HFFc6 (cell line): ENCODE measurements around the gene ANKRD18B. TPM values are rescaled to one million over a fixed set of nuclear protein-coding genes. Genes with fewer than 3 reads are reported as not detected.
A peak's percentile ranks its signal among the peaks of the same experiment; 100 is the strongest.
"Not testable (repeated sequence)": the region's sequence is repeated elsewhere in the genome, so short reads cannot be mapped to it uniquely, and the experiment has no call there.

Source experiments
- DNase-seq: peaks from one replicate; pipeline ENCODE4 v3.0.0-alpha.2; 2018
- H3K27ac Mint-ChIP-seq: 2 replicates; pipeline ENCODE4 v1.8.0; 2020; ENCODE audit warnings: mild to moderate bottlenecking, mixed read lengths
- H3K27me3 Mint-ChIP-seq: 2 replicates; pipeline ENCODE4 v1.8.0; 2021; ENCODE audit warnings: mild to moderate bottlenecking, moderate library complexity, mixed read lengths; ENCODE audit not compliant: insufficient read depth
- H3K36me3 Mint-ChIP-seq: 2 replicates; pipeline ENCODE4 v1.8.0; 2021; ENCODE audit warnings: low read depth, mixed read lengths
- H3K4me1 Mint-ChIP-seq: 2 replicates; pipeline ENCODE4 v1.8.0; 2020; ENCODE audit warnings: low read depth, mixed read lengths
- H3K4me3 Mint-ChIP-seq: 2 replicates; pipeline ENCODE4 v1.8.0; 2020; ENCODE audit warnings: mild to moderate bottlenecking, moderate library complexity, mixed read lengths
- H3K9me3 Mint-ChIP-seq: 2 replicates; pipeline ENCODE4 v1.8.0; 2020; ENCODE audit warnings: mild to moderate bottlenecking, mixed read lengths
- total RNA-seq, 6 experiments: library from RNA; stranded (reverse); fragmentation: NEBNext Ultra II Directional; extraction: Animal tissue kit (Norgen Biotek cat#: 25700); gene quantifications; 2 replicates in 1 of 6; 3 replicates in 5 of 6; pipeline ENCODE4 v1.2.3, GENCODE V29; 2021
- TF ChIP-seq, protein P1 (sequence below): fragments of 200-600 bp; sonication (generic); IDR thresholded peaks from 2 replicates; pipeline ENCODE4 v1.5.0; 2021; ENCODE audit warnings: antibody characterized with exemption, mild to moderate bottlenecking

ANKRD18B gene
- total RNA-seq, 6 experiments from 2014 or later: 5.1 to 9.9 (median 8.0) TPM

DNA sequence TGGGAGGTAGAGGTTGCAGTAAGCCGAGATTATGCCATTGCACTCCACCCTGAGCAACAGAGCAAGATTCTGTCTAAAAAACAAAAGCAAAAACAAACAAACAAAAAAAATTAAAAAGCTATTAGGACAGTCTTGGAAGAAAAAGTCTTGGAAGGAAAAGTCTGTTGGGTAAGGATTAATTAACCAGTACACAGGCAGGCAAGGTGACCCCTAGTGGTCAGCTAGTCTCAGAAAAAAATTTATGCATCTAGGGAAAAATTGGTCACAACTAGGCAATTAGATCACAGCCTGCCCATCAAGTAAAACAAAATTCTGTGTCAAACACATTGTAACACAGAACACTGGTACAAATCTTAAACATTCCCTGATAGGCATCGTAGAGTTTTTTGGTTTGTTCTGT is 6.7 kb upstream of the ANKRD18B start:
- Mint-ChIP-seq H3K9me3 (peaks cover 12% of the 10 kb centered on the region; the same call in 1 of the 2 replicates), H3K4me3 (peak overlapping the region; percentile 76), H3K36me3 (peaks cover 12% of the 10 kb centered on the region), H3K27me3 (peaks cover 2% of the 10 kb centered on the region), H3K27ac (peak overlapping the region; percentile 83), H3K4me1 (peaks cover 35% of the 10 kb centered on the region)
- TF ChIP-seq, protein P1, sequence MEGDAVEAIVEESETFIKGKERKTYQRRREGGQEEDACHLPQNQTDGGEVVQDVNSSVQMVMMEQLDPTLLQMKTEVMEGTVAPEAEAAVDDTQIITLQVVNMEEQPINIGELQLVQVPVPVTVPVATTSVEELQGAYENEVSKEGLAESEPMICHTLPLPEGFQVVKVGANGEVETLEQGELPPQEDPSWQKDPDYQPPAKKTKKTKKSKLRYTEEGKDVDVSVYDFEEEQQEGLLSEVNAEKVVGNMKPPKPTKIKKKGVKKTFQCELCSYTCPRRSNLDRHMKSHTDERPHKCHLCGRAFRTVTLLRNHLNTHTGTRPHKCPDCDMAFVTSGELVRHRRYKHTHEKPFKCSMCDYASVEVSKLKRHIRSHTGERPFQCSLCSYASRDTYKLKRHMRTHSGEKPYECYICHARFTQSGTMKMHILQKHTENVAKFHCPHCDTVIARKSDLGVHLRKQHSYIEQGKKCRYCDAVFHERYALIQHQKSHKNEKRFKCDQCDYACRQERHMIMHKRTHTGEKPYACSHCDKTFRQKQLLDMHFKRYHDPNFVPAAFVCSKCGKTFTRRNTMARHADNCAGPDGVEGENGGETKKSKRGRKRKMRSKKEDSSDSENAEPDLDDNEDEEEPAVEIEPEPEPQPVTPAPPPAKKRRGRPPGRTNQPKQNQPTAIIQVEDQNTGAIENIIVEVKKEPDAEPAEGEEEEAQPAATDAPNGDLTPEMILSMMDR: peak; percentile 92
- DNase-seq: peak; percentile 72

DNA sequence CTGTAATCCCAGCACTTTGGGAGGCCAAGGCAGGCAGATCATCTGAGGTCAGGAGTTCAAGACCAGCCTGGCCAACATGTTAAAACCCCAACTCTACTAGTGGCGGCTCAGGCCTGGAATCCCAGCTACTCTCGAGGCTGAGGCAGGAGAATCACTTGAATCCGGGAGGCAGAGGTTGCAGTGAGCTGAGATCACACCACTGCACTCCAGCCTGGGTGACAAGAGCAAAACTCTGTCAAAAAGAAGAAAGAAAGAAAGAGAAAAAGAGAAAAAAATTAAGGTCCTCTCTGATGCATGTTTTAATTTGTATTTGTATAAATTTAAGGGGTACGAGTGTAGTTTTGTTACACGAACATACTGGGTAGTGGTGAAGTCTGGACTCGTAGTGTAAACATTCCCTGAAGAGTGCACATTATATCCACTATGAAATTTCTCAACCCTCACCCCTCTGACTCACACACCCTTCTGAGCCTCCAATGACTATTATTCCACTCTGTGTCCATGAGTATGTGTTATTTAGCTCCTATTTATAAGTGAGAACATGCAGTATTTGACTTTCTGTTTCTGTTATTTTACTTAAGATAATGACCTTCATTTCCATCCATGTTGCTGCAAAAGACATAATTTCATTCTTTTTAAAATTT is 6.0 kb upstream of the ANKRD18B start:
- not testable (repeated sequence) for H3K27me3 Mint-ChIP-seq
- peaks cover 38% of the 10 kb centered on the region for H3K4me1 Mint-ChIP-seq
- peak overlapping the region; percentile 83 for H3K27ac Mint-ChIP-seq
- H3K36me3 Mint-ChIP-seq: peaks cover 12% of the 10 kb centered on the region
- peak overlapping the region; percentile 76 for H3K4me3 Mint-ChIP-seq
- peaks cover 12% of the 10 kb centered on the region; the same call in 1 of the 2 replicates for H3K9me3 Mint-ChIP-seq
- peak; percentile 62 for DNase-seq

DNA sequence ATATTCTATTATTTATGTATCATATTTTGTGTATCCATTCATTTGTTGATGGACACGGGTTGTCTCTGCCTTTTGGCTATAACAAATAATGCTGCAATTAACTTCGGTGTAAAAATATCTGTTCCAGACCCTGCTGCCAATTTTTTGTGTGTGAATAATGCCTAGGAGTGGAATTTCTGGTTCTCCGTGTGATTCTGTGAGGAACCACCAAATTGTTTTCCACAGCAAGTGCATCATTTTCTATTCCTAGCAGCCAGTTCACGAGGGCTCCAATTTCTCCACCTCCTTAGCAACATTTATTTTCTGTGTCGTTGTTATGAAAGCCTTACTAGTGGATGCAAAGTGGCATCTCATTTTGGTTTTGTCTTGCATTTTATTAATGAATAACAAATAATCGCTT is 2.2 kb upstream of the ANKRD18B start:
- not testable (repeated sequence) for H3K9me3 Mint-ChIP-seq, H3K4me3 Mint-ChIP-seq, H3K27me3 Mint-ChIP-seq, H3K27ac Mint-ChIP-seq, DNase-seq, H3K36me3 Mint-ChIP-seq
- peaks cover 42% of the 10 kb centered on the region for H3K4me1 Mint-ChIP-seq

DNA sequence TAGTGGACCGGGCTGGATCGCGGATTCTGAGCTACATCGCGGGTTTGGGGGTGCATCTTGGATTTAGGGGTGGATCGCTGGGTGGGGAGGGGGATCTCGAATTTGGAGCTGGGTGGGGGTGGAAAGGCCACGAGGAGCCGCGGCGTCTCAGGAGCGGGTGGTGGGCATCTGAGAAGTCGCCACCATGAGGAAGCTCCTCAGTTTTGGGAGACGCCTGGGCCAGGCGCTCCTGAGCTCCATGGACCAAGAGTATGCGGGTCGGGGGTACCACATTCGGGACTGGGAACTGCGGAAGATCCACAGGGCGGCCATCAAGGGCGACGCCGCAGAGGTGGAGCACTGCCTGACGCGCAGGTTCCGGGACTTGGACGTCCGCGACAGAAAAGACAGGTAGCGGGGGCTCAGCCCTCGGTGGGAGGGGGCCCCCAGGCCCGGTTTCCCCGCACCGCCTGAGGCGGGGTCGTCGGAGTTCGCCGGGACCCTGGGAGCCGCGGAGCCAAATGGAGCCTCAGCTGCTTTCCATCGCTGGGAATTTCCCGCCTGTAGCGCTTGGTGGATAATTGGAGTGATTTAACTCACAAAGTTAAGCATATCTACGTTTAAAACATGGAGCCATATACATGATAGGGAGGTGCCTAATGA is 376 bp downstream of the ANKRD18B start:
- Mint-ChIP-seq H3K27ac (peak overlapping the region; percentile 87), H3K27me3 (no peaks in the 10 kb centered on the region), H3K4me1 (peaks cover 28% of the 10 kb centered on the region), H3K9me3 (no peaks in the 10 kb centered on the region), H3K36me3 (no peaks in the 10 kb centered on the region), H3K4me3 (peak overlapping the region; percentile 97)
- TF ChIP-seq, protein P1: no peak
- DNase-seq: no peak

DNA sequence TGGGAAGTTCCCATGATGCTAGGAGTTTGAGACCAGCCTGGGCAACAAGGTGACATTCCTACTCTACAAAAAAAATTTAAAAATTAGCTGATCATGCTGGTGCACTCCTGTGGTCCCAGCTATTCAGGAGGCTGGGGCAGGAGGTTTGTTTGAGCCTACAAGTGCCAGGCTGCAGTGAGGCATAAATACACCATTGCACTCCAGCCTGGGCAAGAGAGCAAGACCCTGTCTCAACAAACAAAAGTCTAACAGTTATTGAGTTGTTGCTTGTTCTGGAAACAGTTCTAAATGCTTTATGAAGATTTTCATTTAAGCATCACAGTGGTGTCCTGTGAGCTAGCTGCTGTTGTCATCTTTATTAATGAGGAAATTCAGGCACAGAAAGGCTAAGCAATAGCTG is 4.0 kb downstream of the ANKRD18B start:
- H3K27me3 Mint-ChIP-seq, H3K36me3 Mint-ChIP-seq, H3K27ac Mint-ChIP-seq, H3K9me3 Mint-ChIP-seq, DNase-seq, H3K4me3 Mint-ChIP-seq: not testable (repeated sequence)
- H3K4me1 Mint-ChIP-seq: peaks cover 23% of the 10 kb centered on the region

DNA sequence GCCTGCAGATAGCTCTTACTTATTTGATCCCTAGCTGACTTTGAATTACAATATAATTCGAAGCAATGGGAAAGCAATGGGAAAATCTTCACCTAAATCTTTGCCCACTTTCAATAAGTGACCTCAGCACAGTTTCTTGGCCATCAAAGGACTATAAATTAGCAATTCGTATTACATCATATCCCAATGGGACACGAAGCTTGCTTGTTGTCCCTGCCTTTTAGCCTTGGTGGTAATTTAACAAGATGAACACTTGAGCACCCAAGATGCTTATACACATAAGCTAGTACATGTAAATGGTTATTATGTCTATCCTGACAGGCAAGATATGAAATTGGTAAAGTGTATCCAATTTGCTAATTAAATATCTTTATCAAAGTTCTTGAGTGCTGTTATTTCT is 9.9 kb downstream of the ANKRD18B start:
- H3K27ac Mint-ChIP-seq, H3K36me3 Mint-ChIP-seq: not testable (repeated sequence)

DNA sequence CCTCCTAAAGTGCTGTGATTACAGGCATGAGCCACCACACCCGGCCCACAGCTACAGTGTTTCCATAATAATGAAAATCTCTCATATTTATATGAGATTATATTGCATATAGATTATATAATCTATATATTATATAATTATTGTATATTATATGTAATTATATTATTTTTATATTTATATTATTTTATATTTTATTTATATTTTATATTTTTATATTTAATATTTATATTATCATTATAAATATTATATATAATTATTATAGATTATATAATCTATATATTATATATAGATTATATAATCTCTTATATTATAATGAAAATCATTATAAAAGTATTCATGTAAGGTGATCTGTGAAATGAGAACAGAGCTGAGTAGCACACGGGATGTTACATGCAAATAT is 11.5 kb downstream of the ANKRD18B start:
- peak overlapping the region; percentile 74 for H3K27ac Mint-ChIP-seq
- TF ChIP-seq, protein P1: no peak
- 0 out of 2 replicates have a peak, but pooled peaks cover 6% of the 10 kb centered on the region for H3K36me3 Mint-ChIP-seq
- no peaks in the 10 kb centered on the region for H3K27me3 Mint-ChIP-seq
- DNase-seq: no peak
- no peak overlapping the region for H3K4me3 Mint-ChIP-seq
- H3K4me1 Mint-ChIP-seq: peaks cover 6% of the 10 kb centered on the region
- H3K9me3 Mint-ChIP-seq: no peaks in the 10 kb centered on the region

More for the DNA sequence above, 9.9 kb downstream of the ANKRD18B start:
- not testable (repeated sequence) for H3K4me3 Mint-ChIP-seq, H3K27me3 Mint-ChIP-seq, H3K9me3 Mint-ChIP-seq, DNase-seq
- H3K4me1 Mint-ChIP-seq: peaks cover 12% of the 10 kb centered on the region

DNA sequence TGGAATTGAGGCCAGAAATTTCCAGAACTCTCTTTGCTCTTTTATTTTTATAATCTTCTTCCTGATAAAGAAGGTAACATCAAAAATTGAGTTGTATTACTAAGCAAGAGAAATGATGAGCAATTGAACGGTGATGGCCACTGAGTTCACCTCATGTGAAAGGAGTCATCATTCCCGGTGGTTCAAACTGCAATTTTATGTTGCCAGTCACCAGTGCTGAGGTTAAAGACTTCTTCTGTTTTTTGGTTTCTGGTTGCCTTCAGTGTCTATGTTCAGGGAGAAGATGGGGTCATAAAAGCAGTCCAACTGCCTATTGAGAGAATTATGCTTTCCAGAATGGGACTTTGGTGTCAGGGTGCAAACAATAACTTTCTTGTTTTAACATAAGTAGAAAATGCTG is 19.4 kb downstream of the ANKRD18B start:
- DNase-seq: peak; percentile 40
- peaks cover 24% of the 10 kb centered on the region for H3K4me1 Mint-ChIP-seq
- not testable (repeated sequence) for H3K4me3 Mint-ChIP-seq, H3K9me3 Mint-ChIP-seq, H3K27me3 Mint-ChIP-seq
- H3K27ac Mint-ChIP-seq: peak overlapping the region; percentile 62
- peaks cover 15% of the 10 kb centered on the region for H3K36me3 Mint-ChIP-seq

DNA sequence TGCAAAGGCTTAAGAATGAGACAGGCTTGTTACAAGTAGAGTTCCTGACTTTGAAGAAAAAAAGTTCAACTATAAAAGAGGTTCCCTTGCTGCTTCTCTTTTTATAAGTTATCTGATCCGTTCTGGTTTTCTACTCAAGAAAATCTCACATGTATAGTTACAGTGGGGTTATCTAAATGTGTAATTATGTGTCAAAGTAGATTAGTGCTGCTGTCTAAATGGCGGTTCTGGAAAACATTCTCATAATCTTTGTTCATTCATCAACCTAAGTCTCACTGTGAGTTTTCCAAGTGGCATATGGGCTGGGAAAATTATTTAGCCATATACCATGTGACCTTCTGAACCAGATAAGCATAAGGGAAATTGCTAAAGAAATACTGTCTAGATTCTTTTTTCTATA is 21.7 kb downstream of the ANKRD18B start:
- DNase-seq, H3K27ac Mint-ChIP-seq, H3K27me3 Mint-ChIP-seq, H3K9me3 Mint-ChIP-seq, H3K4me3 Mint-ChIP-seq: not testable (repeated sequence)
- H3K36me3 Mint-ChIP-seq: peaks cover 22% of the 10 kb centered on the region
- peaks cover 47% of the 10 kb centered on the region for H3K4me1 Mint-ChIP-seq

DNA sequence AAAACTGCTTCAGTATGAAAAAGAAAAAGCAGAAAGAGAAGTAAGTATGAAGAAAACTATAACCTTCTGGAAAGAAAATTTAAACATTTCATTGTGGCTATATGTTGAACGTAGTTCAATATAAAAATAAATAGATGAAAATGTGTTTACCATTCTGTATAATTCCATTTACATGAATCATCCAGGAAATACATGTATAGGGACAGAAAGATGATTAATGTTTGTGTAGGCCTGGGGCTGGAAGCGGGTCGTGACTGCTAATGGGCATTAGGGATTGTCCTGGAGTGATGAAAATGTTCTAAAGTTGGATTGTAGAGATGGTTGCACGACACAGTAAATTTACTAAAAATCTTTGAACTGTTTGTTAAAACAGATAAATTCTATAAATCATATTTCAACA is 24.8 kb downstream of the ANKRD18B start:
- Mint-ChIP-seq H3K4me3 (peak overlapping the region; percentile 72), H3K36me3 (peaks cover 22% of the 10 kb centered on the region), H3K27ac (peak overlapping the region; percentile 88), H3K4me1 (peaks cover 43% of the 10 kb centered on the region)
- peak; percentile 7 for DNase-seq
- not testable (repeated sequence) for H3K9me3 Mint-ChIP-seq, H3K27me3 Mint-ChIP-seq

DNA sequence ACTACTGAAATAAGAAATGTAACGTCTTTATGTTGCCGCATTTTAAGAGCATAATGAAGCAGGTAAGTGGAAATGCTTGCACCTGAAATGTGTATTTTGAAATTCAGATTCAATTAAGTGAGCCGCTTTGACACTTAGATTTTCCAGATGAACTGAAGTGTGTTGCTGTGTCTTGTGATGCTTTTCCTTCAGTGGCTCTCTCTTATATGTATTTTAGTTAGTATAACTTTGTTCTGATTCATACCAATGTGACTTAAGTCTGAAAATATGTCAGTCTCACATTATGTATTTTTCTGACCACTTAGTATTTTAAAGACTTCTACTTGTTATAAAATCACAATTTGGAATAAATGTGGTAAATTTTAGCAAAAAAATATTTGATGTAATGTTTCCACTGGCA is 25.4 kb downstream of the ANKRD18B start:
- peak; percentile 44 for DNase-seq
- H3K27me3 Mint-ChIP-seq, H3K9me3 Mint-ChIP-seq: not testable (repeated sequence)
- H3K4me3 Mint-ChIP-seq: peak overlapping the region; percentile 72
- H3K4me1 Mint-ChIP-seq: peaks cover 43% of the 10 kb centered on the region
- peak overlapping the region; percentile 88 for H3K27ac Mint-ChIP-seq
- H3K36me3 Mint-ChIP-seq: peaks cover 25% of the 10 kb centered on the region
